ENCODE measurements around the gene VPS33B. TPM values are rescaled to one million over a fixed set of nuclear protein-coding genes. Genes with fewer than 3 reads are reported as not detected.

Gene VPS33B
- total RNA-seq, 1 experiment from 2014 or later = 11.7 TPM

GRCh38 chr15:90970274-90970673 lies 52.1 kb downstream of the VPS33B start:
- DNase-seq (ENCODE audit: unreplicated experiment) = no peak
- Mint-ChIP-seq H3K4me1 (ENCODE audit: insufficient read depth, unreplicated experiment) (no peaks in the 10 kb centered on the region), H3K9me3 (ENCODE audit: unreplicated experiment) (no peaks in the 10 kb centered on the region), H3K4me3 (ENCODE audit: unreplicated experiment) (no peak overlapping the region), H3K36me3 (ENCODE audit: insufficient read depth, unreplicated experiment) (peaks cover 44% of the 10 kb centered on the region), H3K27me3 (ENCODE audit: insufficient read depth, unreplicated experiment) (no peaks in the 10 kb centered on the region), H3K27ac (ENCODE audit: low read depth, unreplicated experiment) (no peak overlapping the region)
- TF ChIP-seq, protein P1, sequence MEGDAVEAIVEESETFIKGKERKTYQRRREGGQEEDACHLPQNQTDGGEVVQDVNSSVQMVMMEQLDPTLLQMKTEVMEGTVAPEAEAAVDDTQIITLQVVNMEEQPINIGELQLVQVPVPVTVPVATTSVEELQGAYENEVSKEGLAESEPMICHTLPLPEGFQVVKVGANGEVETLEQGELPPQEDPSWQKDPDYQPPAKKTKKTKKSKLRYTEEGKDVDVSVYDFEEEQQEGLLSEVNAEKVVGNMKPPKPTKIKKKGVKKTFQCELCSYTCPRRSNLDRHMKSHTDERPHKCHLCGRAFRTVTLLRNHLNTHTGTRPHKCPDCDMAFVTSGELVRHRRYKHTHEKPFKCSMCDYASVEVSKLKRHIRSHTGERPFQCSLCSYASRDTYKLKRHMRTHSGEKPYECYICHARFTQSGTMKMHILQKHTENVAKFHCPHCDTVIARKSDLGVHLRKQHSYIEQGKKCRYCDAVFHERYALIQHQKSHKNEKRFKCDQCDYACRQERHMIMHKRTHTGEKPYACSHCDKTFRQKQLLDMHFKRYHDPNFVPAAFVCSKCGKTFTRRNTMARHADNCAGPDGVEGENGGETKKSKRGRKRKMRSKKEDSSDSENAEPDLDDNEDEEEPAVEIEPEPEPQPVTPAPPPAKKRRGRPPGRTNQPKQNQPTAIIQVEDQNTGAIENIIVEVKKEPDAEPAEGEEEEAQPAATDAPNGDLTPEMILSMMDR (IDR thresholded peaks at IDR 0.05; ENCODE audit: unreplicated experiment) = no peak
- BruUV-seq (replicated peaks) = no TSS peak
- intact Hi-C loops (cut with micrococcal nuclease) = no loop called here
- CTCF ChIA-PET = interaction anchor here (0.9 to 1.0 kb wide), 3 partner anchors 9 to 37 kb away, joined by 3 to 6 read pairs (median 4); no protein-coding TSS in a partner anchor
- POLR2A ChIA-PET = interaction anchor here (1.5 kb wide), 1 partner anchor 17 kb away, joined by 3 read pairs; no protein-coding TSS in a partner anchor

DNA sequence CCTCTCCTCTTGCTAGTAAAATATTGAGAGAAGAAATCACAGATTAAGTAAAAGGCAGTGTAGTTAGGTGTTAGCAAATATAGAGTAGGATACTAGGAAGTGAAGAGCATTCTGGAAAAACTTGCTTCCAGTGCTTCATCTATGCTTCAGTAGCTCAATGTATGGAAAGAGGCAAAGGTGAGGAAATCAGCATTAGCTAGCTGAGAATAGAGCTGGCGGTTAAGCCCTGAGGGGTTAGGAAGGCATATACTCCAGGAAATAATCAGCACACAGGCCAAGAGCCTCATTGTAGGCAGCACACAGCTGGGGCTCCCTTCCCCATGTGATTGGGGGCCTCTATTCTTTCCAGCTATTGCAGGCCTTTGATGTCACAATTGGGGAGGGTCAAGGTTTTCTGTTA lies 54.0 kb downstream of the VPS33B start:
- ChIA-PET POLR2A (interaction anchor here (1.1 kb wide), 1 partner anchor 15 kb away, joined by 3 read pairs; no protein-coding TSS in a partner anchor), CTCF (interaction anchor here (1.0 to 3.5 kb wide), 3 partner anchors 11 to 37 kb away, joined by 3 to 36 read pairs (median 3); no protein-coding TSS in a partner anchor)
- Mint-ChIP-seq H3K4me3 (ENCODE audit: unreplicated experiment) (no peak overlapping the region), H3K27me3 (ENCODE audit: insufficient read depth, unreplicated experiment) (no peaks in the 10 kb centered on the region), H3K9me3 (ENCODE audit: unreplicated experiment) (no peaks in the 10 kb centered on the region), H3K27ac (ENCODE audit: low read depth, unreplicated experiment) (no peak overlapping the region), H3K4me1 (ENCODE audit: insufficient read depth, unreplicated experiment) (peaks cover under 1% of the 10 kb centered on the region), H3K36me3 (ENCODE audit: insufficient read depth, unreplicated experiment) (peaks cover 45% of the 10 kb centered on the region)
- no peak for DNase-seq (ENCODE audit: unreplicated experiment)
- intact Hi-C loops (cut with micrococcal nuclease) = no loop called here
- TF ChIP-seq, protein P1 (IDR thresholded peaks at IDR 0.05; ENCODE audit: unreplicated experiment) = no peak
- BruUV-seq (replicated peaks) = no TSS peak

- Mint-ChIP-seq H3K4me3 (ENCODE audit: unreplicated experiment) (no peak overlapping the region), H3K9me3 (ENCODE audit: unreplicated experiment) (no peaks in the 10 kb centered on the region), H3K27me3 (ENCODE audit: insufficient read depth, unreplicated experiment) (no peaks in the 10 kb centered on the region), H3K27ac (ENCODE audit: low read depth, unreplicated experiment) (no peak overlapping the region), H3K4me1 (ENCODE audit: insufficient read depth, unreplicated experiment) (peaks cover 5% of the 10 kb centered on the region), H3K36me3 (ENCODE audit: insufficient read depth, unreplicated experiment) (peaks cover 47% of the 10 kb centered on the region)
- no peak for DNase-seq (ENCODE audit: unreplicated experiment)
- ChIA-PET POLR2A (interaction anchor here (1.1 to 1.6 kb wide), 4 partner anchors 9 to 13 kb away, joined by 3 to 8 read pairs (median 4); partner anchors contain the start of gene RCCD1), CTCF (interaction anchor here (0.8 to 3.5 kb wide), 3 partner anchors 10 to 87 kb away, joined by 4 to 36 read pairs (median 5); partner anchors contain the start of gene UNC45A)
- no TSS peak for BruUV-seq (replicated peaks)
- intact Hi-C loops (cut with micrococcal nuclease) = no loop called here
- TF ChIP-seq, protein P1 (IDR thresholded peaks at IDR 0.05; ENCODE audit: unreplicated experiment) = no peak
Measured at GRCh38 chr15:90967206-90967605, 55.2 kb downstream of the VPS33B start.

DNA sequence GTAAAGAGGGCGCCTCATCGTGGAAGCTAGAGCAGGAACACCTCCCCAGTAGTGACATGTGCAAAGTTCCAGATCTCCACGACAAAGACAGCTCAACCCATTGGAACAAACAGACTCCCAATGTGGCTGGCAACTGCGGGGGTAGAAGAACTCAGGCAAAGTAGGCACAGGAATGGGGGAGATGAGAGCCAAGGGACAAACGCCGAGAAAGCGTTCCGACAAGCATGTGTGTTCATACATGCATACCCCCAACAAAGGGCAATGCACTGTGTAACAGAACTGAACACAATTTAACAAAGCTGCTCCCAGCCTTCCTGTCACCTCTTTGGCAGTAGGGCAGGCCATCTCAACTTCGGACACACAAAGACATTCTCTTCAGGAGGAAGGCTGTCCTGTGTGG lies 56.1 kb downstream of the VPS33B start:
- ChIA-PET CTCF (interaction anchor here (0.8 to 3.5 kb wide), 4 partner anchors 9 to 88 kb away, joined by 3 to 36 read pairs (median 4); partner anchors contain the start of gene UNC45A), POLR2A (interaction anchor here (0.6 to 1.6 kb wide), 5 partner anchors 9 to 23 kb away, joined by 3 to 8 read pairs (median 3); partner anchors contain the start of gene RCCD1)
- intact Hi-C loops (cut with micrococcal nuclease) = no loop called here
- TF ChIP-seq, protein P1 (IDR thresholded peaks at IDR 0.05; ENCODE audit: unreplicated experiment) = no peak
- Mint-ChIP-seq H3K4me3 (ENCODE audit: unreplicated experiment) (no peak overlapping the region), H3K36me3 (ENCODE audit: insufficient read depth, unreplicated experiment) (peaks cover 46% of the 10 kb centered on the region), H3K9me3 (ENCODE audit: unreplicated experiment) (no peaks in the 10 kb centered on the region), H3K4me1 (ENCODE audit: insufficient read depth, unreplicated experiment) (peaks cover 5% of the 10 kb centered on the region), H3K27me3 (ENCODE audit: insufficient read depth, unreplicated experiment) (no peaks in the 10 kb centered on the region), H3K27ac (ENCODE audit: low read depth, unreplicated experiment) (peak overlapping the region; percentile 66)
- no peak for DNase-seq (ENCODE audit: unreplicated experiment)
- TSS peak; percentile 85 for BruUV-seq (replicated peaks)
